Measurements from ENCODE around the gene GFY.

DNA sequence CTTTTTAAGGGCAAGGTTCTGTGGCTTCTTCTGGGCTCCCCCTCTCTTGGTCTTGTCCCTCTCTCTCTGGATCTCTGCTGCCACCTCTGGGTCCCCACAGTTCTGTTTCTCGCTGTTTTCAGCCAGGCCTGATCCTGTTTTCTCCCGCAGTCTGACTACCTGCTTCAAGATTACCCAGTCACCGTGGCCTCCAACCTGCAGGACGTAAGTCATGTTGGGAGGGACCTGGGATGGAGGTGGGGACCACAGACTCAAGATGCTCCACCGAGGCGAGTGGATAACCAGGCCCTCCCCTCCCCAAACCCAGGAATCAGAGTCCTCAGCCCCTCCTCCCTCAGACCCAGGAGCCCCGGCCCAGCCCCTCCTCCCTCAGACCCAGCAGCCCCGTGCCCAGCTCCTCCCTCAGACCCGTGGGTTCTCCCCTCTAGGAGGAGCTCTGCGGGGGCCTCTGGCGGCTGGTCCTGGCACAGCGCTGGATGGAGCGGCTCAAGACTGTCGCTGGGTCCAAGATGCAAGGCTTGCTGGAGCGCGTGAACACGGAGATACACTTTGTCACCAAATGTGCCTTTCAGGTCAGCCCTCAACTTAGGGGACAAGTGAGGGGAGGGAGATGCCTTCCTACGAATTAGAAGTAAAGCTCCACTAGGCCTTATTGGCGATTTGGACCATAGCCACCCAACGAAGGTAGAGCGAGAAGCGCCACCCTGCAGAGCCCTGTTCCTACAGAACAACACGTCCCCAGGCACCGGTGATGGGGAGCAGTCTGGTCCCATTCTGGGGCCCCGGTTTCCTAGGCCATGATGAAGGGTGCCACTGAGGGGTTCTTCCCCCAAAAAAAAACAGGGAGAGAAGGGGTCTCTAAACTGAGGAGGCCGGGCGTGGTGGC lies 51.0 kb downstream of the GFY start:
- TF ChIP-seq, protein P1, sequence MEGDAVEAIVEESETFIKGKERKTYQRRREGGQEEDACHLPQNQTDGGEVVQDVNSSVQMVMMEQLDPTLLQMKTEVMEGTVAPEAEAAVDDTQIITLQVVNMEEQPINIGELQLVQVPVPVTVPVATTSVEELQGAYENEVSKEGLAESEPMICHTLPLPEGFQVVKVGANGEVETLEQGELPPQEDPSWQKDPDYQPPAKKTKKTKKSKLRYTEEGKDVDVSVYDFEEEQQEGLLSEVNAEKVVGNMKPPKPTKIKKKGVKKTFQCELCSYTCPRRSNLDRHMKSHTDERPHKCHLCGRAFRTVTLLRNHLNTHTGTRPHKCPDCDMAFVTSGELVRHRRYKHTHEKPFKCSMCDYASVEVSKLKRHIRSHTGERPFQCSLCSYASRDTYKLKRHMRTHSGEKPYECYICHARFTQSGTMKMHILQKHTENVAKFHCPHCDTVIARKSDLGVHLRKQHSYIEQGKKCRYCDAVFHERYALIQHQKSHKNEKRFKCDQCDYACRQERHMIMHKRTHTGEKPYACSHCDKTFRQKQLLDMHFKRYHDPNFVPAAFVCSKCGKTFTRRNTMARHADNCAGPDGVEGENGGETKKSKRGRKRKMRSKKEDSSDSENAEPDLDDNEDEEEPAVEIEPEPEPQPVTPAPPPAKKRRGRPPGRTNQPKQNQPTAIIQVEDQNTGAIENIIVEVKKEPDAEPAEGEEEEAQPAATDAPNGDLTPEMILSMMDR (IDR thresholded peaks at IDR 0.05), result peak in 1 of 3 experiments; percentile 20
- TF ChIP-seq POLR2AphosphoS5 (IDR thresholded peaks at IDR 0.05; ENCODE audit: insufficient read depth in 1 of 2, low read depth in 1 of 2), result peak in 1 of 2 donors; percentile 20

Measured in vagina (tissue), 2 donors.